Measurements from ENCODE around the gene THBD. TPM values are rescaled to one million over a fixed set of nuclear protein-coding genes. Genes with fewer than 3 reads are reported as not detected.
A peak's percentile ranks its signal among the peaks of the same experiment; 100 is the strongest.

Gene THBD
- total RNA-seq, 1 donor from 2014 or later, result 12.6 TPM

DNA sequence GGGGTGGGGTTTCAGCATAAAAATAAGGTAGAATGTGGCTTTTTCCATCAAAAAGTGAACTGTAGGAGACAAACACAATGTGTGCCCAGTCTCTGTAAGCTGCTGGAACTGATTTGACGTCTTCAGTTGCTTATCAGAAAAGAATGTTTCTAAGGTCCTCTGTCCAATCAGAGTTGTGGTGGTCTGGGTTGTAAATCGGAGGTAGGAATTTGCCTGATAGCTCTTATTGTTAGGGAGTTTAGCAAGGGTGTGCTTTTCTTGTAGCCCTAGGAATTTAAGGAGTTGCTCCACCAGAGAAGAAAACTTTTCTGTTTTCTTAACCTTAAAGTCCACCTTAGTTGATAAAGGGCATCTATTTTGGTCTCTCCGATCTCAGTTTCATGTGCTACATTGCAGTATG lies 24.8 kb downstream of the THBD start:
- FAIRE-seq (no peak), DNase-seq (ENCODE audit: low read depth) (no peak)
- TF ChIP-seq, protein P1, sequence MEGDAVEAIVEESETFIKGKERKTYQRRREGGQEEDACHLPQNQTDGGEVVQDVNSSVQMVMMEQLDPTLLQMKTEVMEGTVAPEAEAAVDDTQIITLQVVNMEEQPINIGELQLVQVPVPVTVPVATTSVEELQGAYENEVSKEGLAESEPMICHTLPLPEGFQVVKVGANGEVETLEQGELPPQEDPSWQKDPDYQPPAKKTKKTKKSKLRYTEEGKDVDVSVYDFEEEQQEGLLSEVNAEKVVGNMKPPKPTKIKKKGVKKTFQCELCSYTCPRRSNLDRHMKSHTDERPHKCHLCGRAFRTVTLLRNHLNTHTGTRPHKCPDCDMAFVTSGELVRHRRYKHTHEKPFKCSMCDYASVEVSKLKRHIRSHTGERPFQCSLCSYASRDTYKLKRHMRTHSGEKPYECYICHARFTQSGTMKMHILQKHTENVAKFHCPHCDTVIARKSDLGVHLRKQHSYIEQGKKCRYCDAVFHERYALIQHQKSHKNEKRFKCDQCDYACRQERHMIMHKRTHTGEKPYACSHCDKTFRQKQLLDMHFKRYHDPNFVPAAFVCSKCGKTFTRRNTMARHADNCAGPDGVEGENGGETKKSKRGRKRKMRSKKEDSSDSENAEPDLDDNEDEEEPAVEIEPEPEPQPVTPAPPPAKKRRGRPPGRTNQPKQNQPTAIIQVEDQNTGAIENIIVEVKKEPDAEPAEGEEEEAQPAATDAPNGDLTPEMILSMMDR (IDR thresholded peaks at IDR 0.05; ENCODE audit: insufficient read depth, low read length, severe bottlenecking), result no peak
- no peak overlapping the region for H3K4me3 ChIP-seq (ENCODE audit: low read depth, low read length)
- H3K36me3 ChIP-seq (ENCODE audit: control insufficient read depth, insufficient read depth, low read length), result no peaks in the 10 kb centered on the region
- H3K27me3 ChIP-seq (ENCODE audit: control insufficient read depth, insufficient read depth, low read length), result no peaks in the 10 kb centered on the region

DNA sequence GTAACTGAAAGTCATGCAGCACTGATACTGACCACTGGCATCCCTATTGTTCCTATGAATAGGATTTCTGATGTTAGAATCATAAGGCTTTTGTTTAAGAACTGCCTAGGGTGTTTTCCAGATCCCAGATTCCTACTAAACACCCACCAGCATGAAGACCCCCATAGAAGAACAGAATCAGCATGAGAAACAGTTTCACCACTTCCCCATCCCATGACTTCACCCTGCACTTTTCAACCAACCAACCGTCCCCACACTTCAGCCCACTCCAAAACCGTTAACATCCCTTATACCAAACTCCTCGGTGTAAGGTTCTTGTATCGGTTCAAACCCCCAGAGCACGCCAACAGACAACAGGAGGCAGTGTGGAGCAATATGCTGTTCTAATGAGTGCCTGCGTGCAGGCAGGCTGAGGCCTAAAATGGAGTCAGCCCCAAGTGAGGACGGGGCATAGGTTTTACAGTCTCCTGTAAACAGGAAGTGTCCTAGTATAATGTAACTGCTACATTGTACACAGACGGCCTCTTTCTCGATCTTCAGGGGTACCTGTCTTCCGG lies 25.8 kb downstream of the THBD start:
- DNase-seq (ENCODE audit: low read depth), result no peak
- Histone ChIP-seq H3K36me3 (ENCODE audit: control insufficient read depth, insufficient read depth, low read length) (no peaks in the 10 kb centered on the region), H3K4me3 (ENCODE audit: low read depth, low read length) (no peak overlapping the region), H3K27me3 (ENCODE audit: control insufficient read depth, insufficient read depth, low read length) (no peaks in the 10 kb centered on the region)
- FAIRE-seq, result no peak
- TF ChIP-seq, protein P1 (IDR thresholded peaks at IDR 0.05; ENCODE audit: insufficient read depth, low read length, severe bottlenecking), result no peak

DNA sequence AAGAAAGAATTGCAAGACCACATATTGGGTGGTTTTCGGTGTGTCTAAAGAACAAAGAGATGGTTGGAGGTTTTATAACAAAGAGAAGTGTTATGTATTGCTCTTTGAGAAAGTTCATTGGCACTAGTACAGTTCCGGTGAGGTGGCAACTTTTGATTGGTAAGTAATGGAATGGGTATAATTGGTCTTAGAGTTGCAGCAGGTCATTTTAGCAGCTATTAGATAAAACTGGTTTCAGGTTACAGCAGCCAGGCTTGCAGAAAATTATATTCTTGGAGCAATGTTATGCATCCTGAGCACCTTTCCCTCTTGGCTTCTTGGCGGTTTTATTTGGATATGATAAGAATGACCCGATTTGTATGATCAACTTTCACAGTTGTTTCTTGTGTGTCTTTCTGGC lies 26.6 kb downstream of the THBD start:
- Histone ChIP-seq H3K4me3 (ENCODE audit: low read depth, low read length) (no peak overlapping the region), H3K36me3 (ENCODE audit: control insufficient read depth, insufficient read depth, low read length) (no peaks in the 10 kb centered on the region), H3K27me3 (ENCODE audit: control insufficient read depth, insufficient read depth, low read length) (no peaks in the 10 kb centered on the region)
- TF ChIP-seq, protein P1 (IDR thresholded peaks at IDR 0.05; ENCODE audit: insufficient read depth, low read length, severe bottlenecking), result no peak
- FAIRE-seq (no peak), DNase-seq (ENCODE audit: low read depth) (no peak)

DNA sequence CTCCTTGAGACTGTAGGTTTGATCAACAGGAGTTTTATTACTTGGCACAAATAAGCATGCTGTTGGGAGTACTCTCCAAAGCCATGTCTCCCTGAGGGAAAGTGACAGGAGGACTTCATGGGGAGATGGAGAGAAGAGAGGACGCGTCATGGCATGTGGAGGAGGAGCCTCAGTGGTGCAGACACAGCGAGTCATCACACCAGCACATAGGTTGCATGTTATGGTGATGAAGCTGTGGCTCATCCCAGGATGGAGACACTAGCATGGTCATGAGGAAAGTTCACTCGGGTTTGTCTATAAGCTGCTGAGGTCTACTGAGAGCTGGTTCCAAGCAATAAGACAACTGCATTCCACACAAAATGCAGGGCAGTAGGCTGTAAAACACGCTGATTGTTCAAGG lies 27.5 kb downstream of the THBD start:
- no peaks in the 10 kb centered on the region for H3K27me3 ChIP-seq (ENCODE audit: control insufficient read depth, insufficient read depth, low read length)
- FAIRE-seq, result peak; percentile 95
- H3K36me3 ChIP-seq (ENCODE audit: control insufficient read depth, insufficient read depth, low read length), result no peaks in the 10 kb centered on the region
- TF ChIP-seq, protein P1 (IDR thresholded peaks at IDR 0.05; ENCODE audit: insufficient read depth, low read length, severe bottlenecking), result no peak
- DNase-seq (ENCODE audit: low read depth), result peak; percentile 91
- H3K4me3 ChIP-seq (ENCODE audit: low read depth, low read length), result no peak overlapping the region

DNA sequence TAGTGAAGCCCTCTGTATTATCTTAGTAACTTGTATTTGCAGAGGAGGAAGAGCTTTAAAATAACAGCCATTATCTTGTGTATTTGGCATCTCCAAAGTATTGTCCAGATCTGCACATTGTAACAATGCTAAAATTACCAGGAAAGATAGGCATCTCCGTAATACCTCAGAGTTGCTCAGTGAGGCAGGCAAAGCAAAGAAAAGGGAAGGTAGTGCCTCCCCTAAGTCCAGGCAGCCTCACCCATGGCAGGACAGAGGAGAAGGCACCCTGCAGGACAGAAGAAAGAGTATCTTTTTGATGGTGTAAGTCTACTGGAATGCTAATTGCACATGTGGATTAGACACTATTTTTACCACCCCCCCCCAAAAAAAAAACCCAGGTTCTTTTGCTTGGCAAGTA lies 27.9 kb downstream of the THBD start:
- DNase-seq (ENCODE audit: low read depth) (no peak), FAIRE-seq (no peak)
- TF ChIP-seq, protein P1 (IDR thresholded peaks at IDR 0.05; ENCODE audit: insufficient read depth, low read length, severe bottlenecking), result no peak
- Histone ChIP-seq H3K4me3 (ENCODE audit: low read depth, low read length) (no peak overlapping the region), H3K36me3 (ENCODE audit: control insufficient read depth, insufficient read depth, low read length) (no peaks in the 10 kb centered on the region), H3K27me3 (ENCODE audit: control insufficient read depth, insufficient read depth, low read length) (no peaks in the 10 kb centered on the region)
